ENCODE results near the gene RRAD.

DNA sequence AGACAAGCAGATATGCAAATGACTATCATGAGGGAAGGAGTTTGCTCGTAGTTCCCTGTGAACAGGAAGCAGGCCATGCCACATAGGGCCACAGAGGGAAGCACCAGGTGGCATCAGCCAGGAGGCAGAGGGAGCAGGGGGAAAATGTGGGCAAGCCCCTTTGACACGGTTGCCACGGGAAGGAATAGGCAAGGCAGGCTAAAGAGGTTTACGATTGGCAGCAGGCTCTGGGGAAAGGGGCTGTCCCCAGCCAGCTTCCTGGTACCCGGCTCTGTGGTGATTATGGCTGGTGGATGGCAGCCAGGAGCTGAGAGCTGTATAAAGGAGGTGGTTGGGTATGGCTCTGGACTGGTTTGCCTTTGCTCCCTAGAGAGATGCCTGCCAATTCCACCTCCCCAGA lies 36.6 kb upstream of the RRAD start:
- TF ChIP-seq, protein P1, sequence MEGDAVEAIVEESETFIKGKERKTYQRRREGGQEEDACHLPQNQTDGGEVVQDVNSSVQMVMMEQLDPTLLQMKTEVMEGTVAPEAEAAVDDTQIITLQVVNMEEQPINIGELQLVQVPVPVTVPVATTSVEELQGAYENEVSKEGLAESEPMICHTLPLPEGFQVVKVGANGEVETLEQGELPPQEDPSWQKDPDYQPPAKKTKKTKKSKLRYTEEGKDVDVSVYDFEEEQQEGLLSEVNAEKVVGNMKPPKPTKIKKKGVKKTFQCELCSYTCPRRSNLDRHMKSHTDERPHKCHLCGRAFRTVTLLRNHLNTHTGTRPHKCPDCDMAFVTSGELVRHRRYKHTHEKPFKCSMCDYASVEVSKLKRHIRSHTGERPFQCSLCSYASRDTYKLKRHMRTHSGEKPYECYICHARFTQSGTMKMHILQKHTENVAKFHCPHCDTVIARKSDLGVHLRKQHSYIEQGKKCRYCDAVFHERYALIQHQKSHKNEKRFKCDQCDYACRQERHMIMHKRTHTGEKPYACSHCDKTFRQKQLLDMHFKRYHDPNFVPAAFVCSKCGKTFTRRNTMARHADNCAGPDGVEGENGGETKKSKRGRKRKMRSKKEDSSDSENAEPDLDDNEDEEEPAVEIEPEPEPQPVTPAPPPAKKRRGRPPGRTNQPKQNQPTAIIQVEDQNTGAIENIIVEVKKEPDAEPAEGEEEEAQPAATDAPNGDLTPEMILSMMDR (IDR thresholded peaks at IDR 0.05; ENCODE audit: low read depth, low read length, missing input control) = no peak
- TF ChIP-seq, protein P2, sequence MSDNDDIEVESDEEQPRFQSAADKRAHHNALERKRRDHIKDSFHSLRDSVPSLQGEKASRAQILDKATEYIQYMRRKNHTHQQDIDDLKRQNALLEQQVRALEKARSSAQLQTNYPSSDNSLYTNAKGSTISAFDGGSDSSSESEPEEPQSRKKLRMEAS (IDR thresholded peaks at IDR 0.05) = no peak
- TF ChIP-seq RAD21 (IDR thresholded peaks at IDR 0.05) = no peak

All from liver (tissue), 3 donors.